ENCODE measurements around the gene UBE2S.

DNA sequence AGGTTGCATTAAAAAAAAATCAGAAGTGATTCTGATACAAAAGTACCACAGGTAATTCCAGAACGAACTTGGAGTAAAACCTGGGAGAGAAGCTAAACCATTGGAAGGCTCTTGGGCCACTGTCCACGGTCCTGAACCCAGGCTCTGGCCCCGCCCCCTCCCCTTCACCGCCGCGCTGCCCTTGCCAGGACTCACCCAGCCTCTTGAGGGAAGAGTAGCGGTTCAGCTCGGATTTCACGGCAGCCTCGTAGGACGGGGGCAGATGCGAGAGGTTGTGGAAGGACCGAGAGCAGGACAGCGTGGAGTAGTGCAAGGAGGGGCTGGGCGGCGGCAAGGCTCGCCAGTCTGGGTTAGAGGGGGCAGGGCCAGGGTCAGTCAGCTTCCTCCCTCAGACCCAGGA, 29.8 kb upstream of the UBE2S start:
- TF ChIP-seq, protein P1, sequence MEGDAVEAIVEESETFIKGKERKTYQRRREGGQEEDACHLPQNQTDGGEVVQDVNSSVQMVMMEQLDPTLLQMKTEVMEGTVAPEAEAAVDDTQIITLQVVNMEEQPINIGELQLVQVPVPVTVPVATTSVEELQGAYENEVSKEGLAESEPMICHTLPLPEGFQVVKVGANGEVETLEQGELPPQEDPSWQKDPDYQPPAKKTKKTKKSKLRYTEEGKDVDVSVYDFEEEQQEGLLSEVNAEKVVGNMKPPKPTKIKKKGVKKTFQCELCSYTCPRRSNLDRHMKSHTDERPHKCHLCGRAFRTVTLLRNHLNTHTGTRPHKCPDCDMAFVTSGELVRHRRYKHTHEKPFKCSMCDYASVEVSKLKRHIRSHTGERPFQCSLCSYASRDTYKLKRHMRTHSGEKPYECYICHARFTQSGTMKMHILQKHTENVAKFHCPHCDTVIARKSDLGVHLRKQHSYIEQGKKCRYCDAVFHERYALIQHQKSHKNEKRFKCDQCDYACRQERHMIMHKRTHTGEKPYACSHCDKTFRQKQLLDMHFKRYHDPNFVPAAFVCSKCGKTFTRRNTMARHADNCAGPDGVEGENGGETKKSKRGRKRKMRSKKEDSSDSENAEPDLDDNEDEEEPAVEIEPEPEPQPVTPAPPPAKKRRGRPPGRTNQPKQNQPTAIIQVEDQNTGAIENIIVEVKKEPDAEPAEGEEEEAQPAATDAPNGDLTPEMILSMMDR (IDR thresholded peaks at IDR 0.05): no peak
- TF ChIP-seq EZH2 (IDR thresholded peaks at IDR 0.05; ENCODE audit: borderline replicate concordance, insufficient read depth, low read depth, low read length, poor library complexity, severe bottlenecking): no peak
